ENCODE results near the gene ARHGAP44. TPM values are rescaled to one million over a fixed set of nuclear protein-coding genes. Genes with fewer than 3 reads are reported as not detected.

The ARHGAP44 gene
- total RNA-seq, 2 experiments from 2014 or later = not detected

DNA sequence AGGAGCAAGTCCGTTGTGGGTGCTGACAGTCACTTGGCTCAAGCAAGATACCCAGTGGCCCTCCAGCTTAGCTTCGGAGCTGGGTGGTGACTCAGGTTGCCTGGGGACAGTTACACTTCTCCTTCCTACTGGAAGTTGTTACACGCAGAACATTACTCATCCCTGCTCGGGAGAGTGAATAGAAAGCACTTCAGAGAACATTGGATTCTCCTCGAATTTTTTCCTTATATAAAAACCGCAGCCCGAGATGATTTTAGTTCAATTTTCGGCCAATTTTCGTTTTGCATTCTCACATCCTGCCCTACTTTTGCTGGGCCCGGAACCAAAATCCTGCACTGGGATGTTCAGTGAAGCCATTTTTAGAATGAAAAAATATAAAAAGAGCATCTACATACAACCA lies 128.8 kb downstream of the ARHGAP44 start:
- no peak for TF ChIP-seq CTCF (IDR thresholded peaks at IDR 0.05)
- Mint-ChIP-seq H3K27me3 (no peaks in the 10 kb centered on the region), H3K36me3 (ENCODE audit: low read depth) (no peaks in the 10 kb centered on the region), H3K9me3 (no peaks in the 10 kb centered on the region), H3K4me1 (ENCODE audit: low read depth) (no peaks in the 10 kb centered on the region), H3K27ac (no peak overlapping the region), H3K4me3 (no peak overlapping the region)
- H3K27ac ChIP-seq (ENCODE audit: low read depth in 1 of 2, low read length in 2 of 2) = no peak overlapping the region
- ChIA-PET CTCF (no interaction called here), POLR2A (no interaction called here)
- H3K4me3 ChIP-seq (ENCODE audit: low read length) = no peak overlapping the region
- ATAC-seq (ENCODE audit: poor library complexity) (no peak), DNase-seq (no peak)
- H3K27me3 ChIP-seq (ENCODE audit: control insufficient read depth in 1 of 2, insufficient read depth in 2 of 2, low read length in 2 of 2) = no peaks in the 10 kb centered on the region
- no peaks in the 10 kb centered on the region for H3K4me1 ChIP-seq (ENCODE audit: insufficient read depth, low read length)
- intact Hi-C loops (cut with DNase I, micrococcal nuclease) = no loop called here
- H3K9me3 ChIP-seq (ENCODE audit: control insufficient read depth in 1 of 2, insufficient read depth in 1 of 2, low read length in 2 of 2) = no peaks in the 10 kb centered on the region
- H3K36me3 ChIP-seq (ENCODE audit: insufficient read depth, low read length) = no peaks in the 10 kb centered on the region

DNA sequence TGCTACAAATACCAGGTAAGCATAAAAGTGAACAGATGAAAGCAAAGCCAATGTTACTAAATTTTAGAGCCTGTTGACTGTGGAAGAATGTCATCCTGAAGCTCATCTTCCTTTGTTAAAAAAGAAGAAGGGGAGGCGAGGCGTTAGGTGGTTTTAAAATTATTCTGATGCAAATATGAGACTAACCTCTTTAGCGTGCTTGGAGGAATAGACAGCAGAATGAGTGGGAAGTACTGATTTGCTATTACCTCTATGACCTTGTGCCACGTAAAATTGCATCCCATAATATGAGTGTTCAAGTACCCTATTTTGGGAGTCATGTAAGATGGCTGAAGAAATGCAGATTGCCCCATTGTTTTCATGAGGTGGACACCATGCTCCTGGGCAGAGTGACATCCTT lies 132.8 kb downstream of the ARHGAP44 start:
- ATAC-seq (ENCODE audit: poor library complexity) (no peak), DNase-seq (no peak)
- no peak overlapping the region for H3K4me3 ChIP-seq (ENCODE audit: low read length)
- Mint-ChIP-seq H3K9me3 (no peaks in the 10 kb centered on the region), H3K4me3 (no peak overlapping the region), H3K27me3 (no peaks in the 10 kb centered on the region), H3K4me1 (ENCODE audit: low read depth) (no peaks in the 10 kb centered on the region), H3K27ac (no peak overlapping the region), H3K36me3 (ENCODE audit: low read depth) (no peaks in the 10 kb centered on the region)
- intact Hi-C loops (cut with DNase I, micrococcal nuclease) = no loop called here
- no peaks in the 10 kb centered on the region for H3K4me1 ChIP-seq (ENCODE audit: insufficient read depth, low read length)
- CTCF ChIA-PET = no interaction called here
- POLR2A ChIA-PET = no interaction called here
- H3K27ac ChIP-seq (ENCODE audit: low read depth in 1 of 2, low read length in 2 of 2) = no peak overlapping the region
- no peaks in the 10 kb centered on the region for H3K36me3 ChIP-seq (ENCODE audit: insufficient read depth, low read length)
- TF ChIP-seq CTCF (IDR thresholded peaks at IDR 0.05) = no peak
- H3K9me3 ChIP-seq (ENCODE audit: control insufficient read depth in 1 of 2, insufficient read depth in 1 of 2, low read length in 2 of 2) = no peaks in the 10 kb centered on the region
- no peaks in the 10 kb centered on the region for H3K27me3 ChIP-seq (ENCODE audit: control insufficient read depth in 1 of 2, insufficient read depth in 2 of 2, low read length in 2 of 2)

GRCh38 chr17:12924614-12925013 lies 135.3 kb downstream of the ARHGAP44 start:
- H3K4me1 Mint-ChIP-seq (ENCODE audit: low read depth) = no peaks in the 10 kb centered on the region
- H3K9me3 Mint-ChIP-seq = no peaks in the 10 kb centered on the region
- H3K36me3 Mint-ChIP-seq (ENCODE audit: low read depth) = no peaks in the 10 kb centered on the region
- no peak overlapping the region for H3K27ac ChIP-seq (ENCODE audit: low read depth in 1 of 2, low read length in 2 of 2)
- no peaks in the 10 kb centered on the region for H3K9me3 ChIP-seq (ENCODE audit: control insufficient read depth in 1 of 2, insufficient read depth in 1 of 2, low read length in 2 of 2)
- no peak overlapping the region for H3K4me3 Mint-ChIP-seq
- peaks cover 0 to 2% of the 10 kb centered on the region in 2 experiments for H3K27me3 ChIP-seq (ENCODE audit: control insufficient read depth in 1 of 2, insufficient read depth in 2 of 2, low read length in 2 of 2)
- intact Hi-C loops (cut with DNase I, micrococcal nuclease) = no loop called here
- no peaks in the 10 kb centered on the region for H3K4me1 ChIP-seq (ENCODE audit: insufficient read depth, low read length)
- POLR2A ChIA-PET = no interaction called here
- CTCF ChIA-PET = no interaction called here
- no peak overlapping the region for H3K27ac Mint-ChIP-seq
- no peak overlapping the region for H3K4me3 ChIP-seq (ENCODE audit: low read length)
- DNase-seq (no peak), ATAC-seq (ENCODE audit: poor library complexity) (no peak)
- no peaks in the 10 kb centered on the region for H3K36me3 ChIP-seq (ENCODE audit: insufficient read depth, low read length)
- TF ChIP-seq CTCF (IDR thresholded peaks at IDR 0.05) = no peak
- peaks cover 4% of the 10 kb centered on the region for H3K27me3 Mint-ChIP-seq

All from CD4-positive, alpha-beta T cell (primary cell).